ENCODE data around the gene PCYT2. TPM values are rescaled to one million over a fixed set of nuclear protein-coding genes. Genes with fewer than 3 reads are reported as not detected.

The PCYT2 gene
- total and polyA plus RNA-seq, 4 donors, result 14.6 to 33.2 (median 25.4) TPM

GRCh38 chr17:81948635-81949378, 37.6 kb upstream of the PCYT2 start:
- DNase-seq, result no peak
- H3K27ac ChIP-seq (ENCODE audit: low read depth in 1 of 2, low read length in 2 of 2), result no peak overlapping the region
- H3K4me1 ChIP-seq (ENCODE audit: control insufficient read depth in 1 of 2, insufficient read depth in 2 of 2, low read length in 2 of 2), result no peaks in the 10 kb centered on the region
- H3K4me3 ChIP-seq (ENCODE audit: low read length in 2 of 2), result no peak overlapping the region
- no peaks in the 10 kb centered on the region for H3K36me3 ChIP-seq (ENCODE audit: control insufficient read depth in 1 of 2, insufficient read depth in 2 of 2, low read length in 1 of 2)
- peak; percentile 56 for ATAC-seq (ENCODE audit: low FRiP score)
- intact Hi-C loops (cut with DNase I), result no loop called here
- H3K9me3 ChIP-seq (ENCODE audit: control insufficient read depth, low read length), result no peaks in the 10 kb centered on the region
- WGBS, 2 donors, result 81 to 85% methylated on average over 17 of the region's 17 CpGs
- H3K27me3 ChIP-seq (ENCODE audit: control insufficient read depth in 1 of 2, insufficient read depth in 2 of 2, low read length in 1 of 2), result no peaks in the 10 kb centered on the region

- H3K36me3 ChIP-seq (ENCODE audit: control insufficient read depth in 1 of 2, insufficient read depth in 2 of 2, low read length in 1 of 2), result no peaks in the 10 kb centered on the region
- ATAC-seq (ENCODE audit: low FRiP score), result no peak
- no peaks in the 10 kb centered on the region for H3K27me3 ChIP-seq (ENCODE audit: control insufficient read depth in 1 of 2, insufficient read depth in 2 of 2, low read length in 1 of 2)
- DNase-seq, result no peak
- intact Hi-C loops (cut with DNase I), result no loop called here
- H3K4me3 ChIP-seq (ENCODE audit: low read length in 2 of 2), result no peak within 1 kb of the TSS
- no peaks in the 10 kb centered on the region for H3K4me1 ChIP-seq (ENCODE audit: control insufficient read depth in 1 of 2, insufficient read depth in 2 of 2, low read length in 2 of 2)
- no peak within 1 kb of the TSS for H3K27ac ChIP-seq (ENCODE audit: low read depth in 1 of 2, low read length in 2 of 2)
- H3K9me3 ChIP-seq (ENCODE audit: control insufficient read depth, low read length), result no peaks in the 10 kb centered on the region
- 87 to 88% methylated on average over 13 of the region's 13 CpGs for WGBS, 2 donors
These were observed 36.0 kb upstream of the PCYT2 start, which contains the start of gene MYADML2 for GRCh38 chr17:81947189-81947588. TSS of gene MYADML2 (minus strand) at chr17:81947233. CDS start at chr17:81941741, 5,492 bp downstream.

DNA sequence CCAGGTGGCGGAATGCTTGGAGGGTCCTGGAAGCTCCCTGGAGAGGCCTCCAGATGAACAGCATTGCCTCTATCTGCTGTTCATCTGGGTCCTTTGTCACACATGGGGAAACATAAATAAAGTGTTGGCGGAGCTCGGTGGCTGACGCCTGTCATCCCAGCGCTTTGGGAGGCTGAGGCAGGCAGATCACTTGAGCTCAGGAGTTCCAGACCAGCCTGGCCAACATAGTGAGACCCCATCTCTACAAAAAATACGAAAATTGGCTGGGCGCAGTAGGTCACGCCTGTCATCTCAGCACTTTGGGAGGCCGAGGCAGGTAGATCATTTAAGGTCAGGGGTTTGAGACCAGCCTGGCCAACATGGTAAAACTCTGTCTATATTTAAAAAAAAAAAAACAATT, 33.7 kb upstream of the PCYT2 start:
- no peaks in the 10 kb centered on the region for H3K27me3 ChIP-seq (ENCODE audit: control insufficient read depth in 1 of 2, insufficient read depth in 2 of 2, low read length in 1 of 2)
- DNase-seq (no peak), ATAC-seq (ENCODE audit: low FRiP score) (no peak)
- intact Hi-C loops (cut with DNase I), result no loop called here
- H3K4me3 ChIP-seq (ENCODE audit: low read length in 2 of 2), result no peak overlapping the region
- H3K36me3 ChIP-seq (ENCODE audit: control insufficient read depth in 1 of 2, insufficient read depth in 2 of 2, low read length in 1 of 2), result no peaks in the 10 kb centered on the region
- WGBS, 2 donors, result 81 to 85% methylated on average over 9 of the region's 9 CpGs
- H3K27ac ChIP-seq (ENCODE audit: low read depth in 1 of 2, low read length in 2 of 2), result no peak overlapping the region
- H3K4me1 ChIP-seq (ENCODE audit: control insufficient read depth in 1 of 2, insufficient read depth in 2 of 2, low read length in 2 of 2), result no peaks in the 10 kb centered on the region
- no peaks in the 10 kb centered on the region for H3K9me3 ChIP-seq (ENCODE audit: control insufficient read depth, low read length)

GRCh38 chr17:81942167-81942553, 31.0 kb upstream of the PCYT2 start:
- H3K9me3 ChIP-seq (ENCODE audit: control insufficient read depth, low read length), result no peaks in the 10 kb centered on the region
- no peaks in the 10 kb centered on the region for H3K4me1 ChIP-seq (ENCODE audit: control insufficient read depth in 1 of 2, insufficient read depth in 2 of 2, low read length in 2 of 2)
- no peak overlapping the region for H3K27ac ChIP-seq (ENCODE audit: low read depth in 1 of 2, low read length in 2 of 2)
- H3K36me3 ChIP-seq (ENCODE audit: control insufficient read depth in 1 of 2, insufficient read depth in 2 of 2, low read length in 1 of 2), result no peaks in the 10 kb centered on the region
- no peak overlapping the region for H3K4me3 ChIP-seq (ENCODE audit: low read length in 2 of 2)
- intact Hi-C loops (cut with DNase I), result no loop called here
- no peaks in the 10 kb centered on the region for H3K27me3 ChIP-seq (ENCODE audit: control insufficient read depth in 1 of 2, insufficient read depth in 2 of 2, low read length in 1 of 2)
- WGBS, 2 donors, result 27 to 36% methylated on average over 11 to 12 of the region's 12 CpGs
- DNase-seq (no peak), ATAC-seq (ENCODE audit: low FRiP score) (no peak)

DNA sequence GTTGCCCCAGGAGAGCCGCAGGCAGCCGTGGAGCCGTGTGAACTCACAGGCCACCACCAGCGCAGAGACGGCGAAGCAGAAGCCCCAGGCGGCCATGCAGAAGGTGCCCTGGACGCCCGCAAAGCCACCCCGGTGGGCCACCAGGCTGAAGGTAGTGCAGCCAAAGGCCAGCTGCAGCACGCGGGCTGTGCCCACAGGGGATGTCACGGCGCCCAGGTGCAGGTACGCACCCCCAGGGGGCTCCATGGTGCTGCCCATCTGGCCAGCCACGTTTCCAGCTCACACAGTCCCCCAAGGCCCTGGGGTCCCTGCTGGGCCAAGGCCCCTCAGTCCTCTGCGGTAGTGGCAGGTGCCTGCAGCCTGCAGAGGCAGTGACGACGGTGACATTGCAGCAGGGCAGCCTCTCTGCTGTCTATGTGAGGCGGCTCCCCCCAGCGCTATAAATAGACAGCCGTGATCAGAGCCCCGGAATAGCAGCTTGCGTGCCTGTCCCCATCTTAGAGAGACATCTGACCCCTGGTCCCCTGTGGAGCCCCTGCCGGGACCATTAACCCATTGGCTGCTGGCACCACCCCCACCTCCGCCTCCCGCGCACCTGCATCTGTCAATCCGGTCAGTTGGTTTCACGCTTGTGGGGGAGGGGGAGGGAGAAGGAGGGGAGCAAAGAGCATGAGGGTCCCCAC, 30.4 kb upstream of the PCYT2 start:
- 35 to 36% methylated on average over 30 of the region's 30 CpGs for WGBS, 2 donors

GRCh38 chr17:81940538-81941483, 29.6 kb upstream of the PCYT2 start:
- no peaks in the 10 kb centered on the region for H3K9me3 ChIP-seq (ENCODE audit: control insufficient read depth, low read length)
- H3K36me3 ChIP-seq (ENCODE audit: control insufficient read depth in 1 of 2, insufficient read depth in 2 of 2, low read length in 1 of 2), result no peaks in the 10 kb centered on the region
- H3K27me3 ChIP-seq (ENCODE audit: control insufficient read depth in 1 of 2, insufficient read depth in 2 of 2, low read length in 1 of 2), result no peaks in the 10 kb centered on the region
- H3K4me3 ChIP-seq (ENCODE audit: low read length in 2 of 2), result no peak overlapping the region
- WGBS, 2 donors, result 87 to 89% methylated on average over 56 of the region's 56 CpGs
- DNase-seq (no peak), ATAC-seq (ENCODE audit: low FRiP score) (no peak)
- no peak overlapping the region for H3K27ac ChIP-seq (ENCODE audit: low read depth in 1 of 2, low read length in 2 of 2)
- no peaks in the 10 kb centered on the region for H3K4me1 ChIP-seq (ENCODE audit: control insufficient read depth in 1 of 2, insufficient read depth in 2 of 2, low read length in 2 of 2)
- intact Hi-C loops (cut with DNase I), result no loop called here

More for the DNA sequence above, 30.4 kb upstream of the PCYT2 start:
- Histone ChIP-seq H3K4me1 (ENCODE audit: control insufficient read depth in 1 of 2, insufficient read depth in 2 of 2, low read length in 2 of 2) (no peaks in the 10 kb centered on the region), H3K27me3 (ENCODE audit: control insufficient read depth in 1 of 2, insufficient read depth in 2 of 2, low read length in 1 of 2) (no peaks in the 10 kb centered on the region), H3K9me3 (ENCODE audit: control insufficient read depth, low read length) (no peaks in the 10 kb centered on the region), H3K36me3 (ENCODE audit: control insufficient read depth in 1 of 2, insufficient read depth in 2 of 2, low read length in 1 of 2) (no peaks in the 10 kb centered on the region), H3K4me3 (ENCODE audit: low read length in 2 of 2) (no peak overlapping the region), H3K27ac (ENCODE audit: low read depth in 1 of 2, low read length in 2 of 2) (no peak overlapping the region)
- ATAC-seq (ENCODE audit: low FRiP score) (no peak), DNase-seq (peak in 1 of 2 donors; percentile 75)
- intact Hi-C loops (cut with DNase I), result no loop called here

GRCh38 chr17:81939881-81940385, 28.7 kb upstream of the PCYT2 start:
- Histone ChIP-seq H3K4me1 (ENCODE audit: control insufficient read depth in 1 of 2, insufficient read depth in 2 of 2, low read length in 2 of 2) (no peaks in the 10 kb centered on the region), H3K36me3 (ENCODE audit: control insufficient read depth in 1 of 2, insufficient read depth in 2 of 2, low read length in 1 of 2) (no peaks in the 10 kb centered on the region), H3K4me3 (ENCODE audit: low read length in 2 of 2) (no peak overlapping the region), H3K9me3 (ENCODE audit: control insufficient read depth, low read length) (no peaks in the 10 kb centered on the region), H3K27ac (ENCODE audit: low read depth in 1 of 2, low read length in 2 of 2) (no peak overlapping the region), H3K27me3 (ENCODE audit: control insufficient read depth in 1 of 2, insufficient read depth in 2 of 2, low read length in 1 of 2) (no peaks in the 10 kb centered on the region)
- intact Hi-C loops (cut with DNase I), result no loop called here
- peak; percentile 37 for ATAC-seq (ENCODE audit: low FRiP score)
- 11 to 15% methylated on average over 21 of the region's 21 CpGs for WGBS, 2 donors
- peak; percentile 88 to 92 for DNase-seq

DNA sequence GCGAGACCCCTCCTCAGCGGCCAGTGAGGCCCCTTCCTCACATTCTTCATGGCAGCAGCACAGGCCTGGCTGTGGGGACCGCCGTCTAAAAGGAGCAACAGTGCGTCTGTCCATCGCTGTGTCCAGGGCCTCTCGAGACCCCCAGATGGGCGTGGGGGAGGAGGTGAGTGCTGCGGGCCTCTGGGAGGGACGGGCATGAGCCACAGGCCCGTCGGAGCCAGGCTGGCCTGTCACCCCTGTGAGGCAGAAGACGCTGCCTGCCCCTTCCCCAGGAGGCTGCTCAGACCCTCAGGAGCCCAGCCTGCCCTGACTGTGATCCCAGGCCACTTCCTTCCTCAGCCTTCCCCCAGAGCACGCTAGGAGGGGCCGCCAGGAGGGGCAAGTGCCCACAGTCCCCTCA, 28.0 kb upstream of the PCYT2 start:
- H3K36me3 ChIP-seq (ENCODE audit: control insufficient read depth in 1 of 2, insufficient read depth in 2 of 2, low read length in 1 of 2), result no peaks in the 10 kb centered on the region
- H3K9me3 ChIP-seq (ENCODE audit: control insufficient read depth, low read length), result no peaks in the 10 kb centered on the region
- intact Hi-C loops (cut with DNase I), result no loop called here
- ATAC-seq (ENCODE audit: low FRiP score) (no peak), DNase-seq (no peak)
- 85% methylated on average over 15 of the region's 15 CpGs for WGBS, 2 donors
- H3K4me3 ChIP-seq (ENCODE audit: low read length in 2 of 2), result no peak overlapping the region
- H3K4me1 ChIP-seq (ENCODE audit: control insufficient read depth in 1 of 2, insufficient read depth in 2 of 2, low read length in 2 of 2), result no peaks in the 10 kb centered on the region
- H3K27me3 ChIP-seq (ENCODE audit: control insufficient read depth in 1 of 2, insufficient read depth in 2 of 2, low read length in 1 of 2), result no peaks in the 10 kb centered on the region
- H3K27ac ChIP-seq (ENCODE audit: low read depth in 1 of 2, low read length in 2 of 2), result no peak overlapping the region
